HEK293T (cell line): ENCODE results near the gene TGFB1I1.

ENCODE experiments used
- ARNT ChIP-seq: fragments of 450-650 bp; IDR thresholded peaks from 2 replicates; pipeline ENCODE4 v1.6.1; 2017; ENCODE audit warnings: mild to moderate bottlenecking
- BHLHE40 ChIP-seq: fragments of 450-650 bp; IDR thresholded peaks from 2 replicates; pipeline ENCODE4 v1.6.1; 2016; ENCODE audit warnings: mild to moderate bottlenecking, moderate library complexity, borderline replicate concordance
- CTBP1 ChIP-seq: fragments of 450-650 bp; IDR thresholded peaks from 2 replicates; pipeline ENCODE4 v1.6.1; 2016; ENCODE audit warnings: borderline replicate concordance
- FOXA1 ChIP-seq: fragments of 450-650 bp; IDR thresholded peaks from 2 replicates; pipeline ENCODE4 v1.6.1; 2016; ENCODE audit warnings: mild to moderate bottlenecking
- FOXK2 ChIP-seq: fragments of 450-650 bp; IDR thresholded peaks from 2 replicates; pipeline ENCODE4 v1.6.1; 2016; ENCODE audit warnings: mild to moderate bottlenecking
- FOXM1 ChIP-seq: fragments of 450-650 bp; IDR thresholded peaks from 2 replicates; pipeline ENCODE4 v1.6.1; 2017; ENCODE audit warnings: mild to moderate bottlenecking, borderline replicate concordance
- HDGF ChIP-seq: fragments of 450-650 bp; IDR thresholded peaks from 2 replicates; pipeline ENCODE4 v1.6.1; 2017; ENCODE audit warnings: antibody characterized with exemption, borderline replicate concordance
- NFRKB ChIP-seq: fragments of 450-650 bp; IDR thresholded peaks from 2 replicates; pipeline ENCODE4 v1.6.1; 2016; ENCODE audit warnings: mild to moderate bottlenecking, moderate library complexity
- SP1 ChIP-seq: fragments of 450-650 bp; IDR thresholded peaks from 2 replicates; pipeline ENCODE4 v1.6.1; 2017
- SUZ12 ChIP-seq: fragments of 450-650 bp; IDR thresholded peaks from 2 replicates; pipeline ENCODE4 v1.6.1; 2016; ENCODE audit warnings: mild to moderate bottlenecking
- TARDBP ChIP-seq: fragments of 450-650 bp; IDR thresholded peaks from 2 replicates; pipeline ENCODE4 v1.6.1; 2016
- ZNF384 ChIP-seq: fragments of 450-650 bp; IDR thresholded peaks from 2 replicates; pipeline ENCODE4 v1.6.1; 2016
- TF ChIP-seq, protein P1 (sequence below): fragments of 450-650 bp; IDR thresholded peaks from 2 replicates; pipeline ENCODE4 v1.6.1; 2016

DNA sequence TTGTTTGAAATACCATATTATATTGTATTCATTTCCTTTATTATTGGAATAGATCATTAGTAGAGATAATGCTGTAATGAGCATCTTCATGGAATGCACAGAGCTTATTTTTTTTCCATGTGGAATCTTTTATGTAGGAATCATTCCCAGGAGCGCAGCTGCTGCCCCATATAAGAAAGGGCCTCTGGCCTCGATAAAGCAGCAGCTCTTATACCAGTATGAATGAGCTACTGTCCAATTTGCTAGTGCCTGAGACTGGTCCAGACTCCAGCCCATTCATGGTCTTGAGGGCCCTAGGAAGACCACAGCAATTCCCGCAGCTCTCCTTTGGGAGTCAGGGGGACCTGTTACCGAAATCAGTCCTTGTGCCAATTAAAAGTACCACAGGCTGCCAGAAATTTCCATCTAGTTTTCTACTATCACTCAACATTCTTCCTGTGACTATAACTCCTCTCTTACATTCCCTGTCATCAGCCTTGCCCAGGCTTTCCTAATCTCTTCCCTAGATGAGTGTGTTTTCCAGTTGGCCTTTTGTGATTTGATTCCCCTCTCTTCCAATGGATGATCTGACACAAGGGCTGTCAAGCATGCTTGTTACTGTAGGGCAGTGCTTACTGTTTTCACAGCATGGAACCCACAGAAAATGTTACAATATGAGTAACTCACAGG lies 31.3 kb upstream of the TGFB1I1 start:
- TF ChIP-seq CTBP1 = no peak
- no peak for TF ChIP-seq SP1
- TF ChIP-seq SUZ12 = no peak
- no peak for TF ChIP-seq BHLHE40
- no peak for TF ChIP-seq NFRKB
- no peak for TF ChIP-seq FOXK2
- TF ChIP-seq HDGF = no peak
- no peak for TF ChIP-seq TARDBP
- TF ChIP-seq ZNF384 = no peak
- TF ChIP-seq FOXM1 = no peak
- no peak for TF ChIP-seq ARNT
- no peak for TF ChIP-seq FOXA1
- TF ChIP-seq, protein P1, sequence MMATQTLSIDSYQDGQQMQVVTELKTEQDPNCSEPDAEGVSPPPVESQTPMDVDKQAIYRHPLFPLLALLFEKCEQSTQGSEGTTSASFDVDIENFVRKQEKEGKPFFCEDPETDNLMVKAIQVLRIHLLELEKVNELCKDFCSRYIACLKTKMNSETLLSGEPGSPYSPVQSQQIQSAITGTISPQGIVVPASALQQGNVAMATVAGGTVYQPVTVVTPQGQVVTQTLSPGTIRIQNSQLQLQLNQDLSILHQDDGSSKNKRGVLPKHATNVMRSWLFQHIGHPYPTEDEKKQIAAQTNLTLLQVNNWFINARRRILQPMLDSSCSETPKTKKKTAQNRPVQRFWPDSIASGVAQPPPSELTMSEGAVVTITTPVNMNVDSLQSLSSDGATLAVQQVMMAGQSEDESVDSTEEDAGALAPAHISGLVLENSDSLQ = no peak
